ENCODE data around the gene SMAD7.

The SMAD7 gene

GRCh38 chr18:48929941-48930713 is 20.6 kb downstream of the SMAD7 start:
- DNase-seq (ENCODE audit: low read depth): no peak

GRCh38 chr18:48929212-48929612 is 21.6 kb downstream of the SMAD7 start:
- no peak for DNase-seq (ENCODE audit: low read depth)

GRCh38 chr18:48928787-48929186 is 22.0 kb downstream of the SMAD7 start:
- DNase-seq (ENCODE audit: low read depth): peak; percentile 56

DNA sequence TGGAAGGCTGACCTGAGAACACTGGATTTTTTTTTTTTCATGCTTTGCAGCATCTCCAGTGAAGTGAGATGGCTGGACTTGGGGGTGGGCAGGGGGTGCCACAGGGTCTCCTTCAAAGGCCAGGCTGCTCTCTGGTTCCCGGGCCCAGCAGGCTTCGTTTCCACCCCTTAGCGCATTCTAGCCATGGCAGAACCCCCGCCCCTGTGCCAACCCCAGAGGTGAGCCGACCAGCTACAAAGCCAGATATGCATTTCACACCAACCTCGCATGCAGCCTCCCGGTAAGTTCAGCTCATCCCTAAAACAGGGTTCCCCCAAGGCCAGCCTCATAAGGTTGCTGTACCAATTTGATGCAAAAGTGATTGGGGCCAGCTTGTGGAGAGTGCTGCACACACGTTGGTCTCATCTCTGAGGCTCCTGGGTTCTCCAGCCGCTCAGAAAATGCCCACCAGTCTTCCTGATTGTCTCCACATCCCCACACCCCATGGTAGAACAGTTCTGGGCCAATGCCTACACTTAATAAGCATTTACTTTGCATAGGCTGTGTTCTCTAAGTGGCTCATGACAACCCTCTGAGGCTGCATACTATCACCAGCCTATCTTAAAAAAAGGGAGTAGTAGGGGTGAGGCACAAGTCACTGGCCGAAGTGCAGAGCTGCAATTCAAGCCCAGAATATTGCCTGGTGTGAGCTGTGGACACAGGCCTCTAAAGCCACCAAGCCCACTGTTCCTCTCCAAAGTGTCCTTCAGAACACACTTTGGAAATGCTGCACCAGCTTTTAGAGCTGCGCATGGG is 23.3 kb downstream of the SMAD7 start:
- no peak for DNase-seq (ENCODE audit: low read depth)

DNA sequence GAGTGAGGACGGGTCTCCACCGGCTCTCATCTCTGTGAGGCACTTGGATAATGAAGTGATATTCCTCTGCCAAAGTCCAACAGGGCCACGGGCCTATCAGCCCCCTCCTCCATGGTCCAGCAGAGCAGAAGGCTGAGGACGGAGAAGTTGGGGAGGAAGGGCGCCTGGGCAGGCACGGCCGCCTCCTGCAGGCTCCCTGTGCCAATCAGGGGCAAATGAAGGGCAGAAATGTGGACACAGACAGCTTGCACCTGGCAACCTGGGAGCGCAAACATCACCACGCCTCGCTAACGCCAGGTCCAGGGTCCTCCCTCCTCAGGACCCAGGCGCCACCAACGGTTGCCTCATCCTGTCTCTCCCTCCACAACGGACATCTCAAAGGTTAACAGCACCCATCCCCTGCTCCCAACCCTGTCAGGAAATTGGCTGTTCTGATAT is 24.3 kb downstream of the SMAD7 start:
- DNase-seq (ENCODE audit: low read depth): no peak

DNA sequence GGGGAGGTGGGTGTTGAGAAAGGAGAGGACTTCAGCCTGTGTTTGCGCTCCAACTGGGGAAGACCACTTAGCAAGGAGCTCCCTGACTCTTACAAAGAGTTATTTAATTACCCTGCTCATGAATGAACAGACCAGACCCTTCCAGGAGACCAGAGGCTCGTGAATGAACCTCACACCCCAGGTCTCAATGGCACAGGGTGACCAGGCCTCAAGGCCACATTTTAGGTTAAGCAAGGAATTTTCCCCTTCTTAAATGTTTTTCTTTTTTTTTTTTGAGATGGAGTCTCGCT is 25.3 kb downstream of the SMAD7 start:
- no peak for DNase-seq (ENCODE audit: low read depth)

DNA sequence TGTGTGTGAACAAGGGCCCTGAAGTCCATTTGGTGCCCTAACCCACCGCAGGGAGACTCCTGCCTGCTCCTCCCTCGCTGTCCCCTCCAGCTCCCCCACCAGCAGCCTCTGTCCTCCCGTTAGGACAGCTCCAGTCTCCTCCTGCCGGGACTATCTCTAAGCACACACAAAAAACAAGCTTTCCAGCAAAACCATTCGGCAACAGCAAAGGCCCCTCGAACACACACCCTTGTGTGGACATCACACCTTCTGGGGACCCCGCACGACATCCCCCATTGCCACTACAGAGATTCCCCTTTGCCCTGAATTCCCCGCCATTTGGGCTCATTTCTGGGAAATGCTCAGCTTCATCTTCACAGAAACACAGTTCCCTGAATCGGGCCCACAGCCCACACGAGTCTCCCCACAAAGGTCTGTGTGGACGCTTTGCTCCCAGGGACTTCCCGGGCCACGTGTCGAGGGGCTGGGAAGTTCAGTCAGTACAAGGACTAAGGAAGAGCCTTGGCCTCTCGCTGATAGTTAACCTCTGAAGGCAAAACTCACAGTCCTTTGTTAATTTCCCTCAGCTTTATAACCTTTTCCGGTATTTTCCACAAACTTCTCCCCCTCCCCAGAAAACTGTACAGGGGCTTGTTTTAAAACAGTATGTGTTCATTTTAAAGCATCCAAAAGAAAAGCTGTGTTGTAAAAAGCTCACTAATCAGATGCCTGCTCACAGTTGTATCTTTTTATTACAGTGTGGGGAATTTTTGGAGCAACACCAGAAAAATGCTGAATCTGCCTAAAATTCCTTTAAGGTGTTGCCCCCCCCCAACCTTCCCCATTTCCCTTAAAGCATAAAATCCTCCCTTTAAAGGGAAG is 25.9 kb downstream of the SMAD7 start:
- DNase-seq (ENCODE audit: low read depth): no peak

DNA sequence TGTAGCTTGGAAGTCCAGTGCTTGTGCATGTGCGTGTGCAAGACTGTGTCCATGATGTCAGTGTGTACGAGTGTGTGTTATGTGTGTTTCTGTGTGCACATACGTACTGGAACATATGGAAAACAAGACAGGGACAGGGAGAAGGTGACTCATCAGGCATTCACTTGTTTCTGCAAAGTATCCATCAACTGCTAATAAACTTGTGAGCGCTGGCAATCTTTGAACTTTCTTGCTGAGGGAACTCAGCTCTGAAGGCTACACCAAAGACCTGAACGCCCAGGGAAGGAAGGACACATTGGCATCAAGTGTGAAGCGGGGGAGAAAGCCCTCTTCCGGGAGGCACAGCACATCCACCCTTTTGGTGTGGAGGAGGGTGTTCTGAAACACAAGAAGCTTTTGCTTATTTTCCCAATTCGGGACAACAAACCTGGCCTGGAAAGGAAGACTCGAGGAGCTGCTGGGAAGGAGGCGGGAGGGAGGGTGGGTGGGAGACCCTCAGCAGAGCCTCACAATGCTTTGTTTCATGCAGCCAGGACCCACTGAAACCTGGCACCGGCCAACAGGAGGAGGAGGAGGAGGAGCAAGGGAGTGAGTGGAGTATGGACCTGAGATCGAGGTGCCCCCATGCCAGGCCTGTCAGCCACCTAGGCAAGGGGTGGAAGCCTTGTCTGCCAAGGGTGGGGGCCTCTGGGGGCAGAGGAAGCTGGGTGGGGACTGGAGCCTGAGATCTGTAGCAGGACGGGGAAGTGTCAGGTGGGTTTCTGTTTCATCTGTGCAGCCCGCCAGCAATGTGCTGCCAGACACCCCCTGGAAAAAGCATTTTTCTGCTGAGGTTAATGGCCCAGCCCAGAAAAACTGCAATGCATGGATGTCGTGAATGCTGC is 26.8 kb downstream of the SMAD7 start:
- no peak for DNase-seq (ENCODE audit: low read depth)

GRCh38 chr18:48922801-48923730 is 27.7 kb downstream of the SMAD7 start:
- DNase-seq (ENCODE audit: low read depth): no peak

- DNase-seq (ENCODE audit: low read depth): no peak
Measured at GRCh38 chr18:48922226-48922800, 28.5 kb downstream of the SMAD7 start.

DNA sequence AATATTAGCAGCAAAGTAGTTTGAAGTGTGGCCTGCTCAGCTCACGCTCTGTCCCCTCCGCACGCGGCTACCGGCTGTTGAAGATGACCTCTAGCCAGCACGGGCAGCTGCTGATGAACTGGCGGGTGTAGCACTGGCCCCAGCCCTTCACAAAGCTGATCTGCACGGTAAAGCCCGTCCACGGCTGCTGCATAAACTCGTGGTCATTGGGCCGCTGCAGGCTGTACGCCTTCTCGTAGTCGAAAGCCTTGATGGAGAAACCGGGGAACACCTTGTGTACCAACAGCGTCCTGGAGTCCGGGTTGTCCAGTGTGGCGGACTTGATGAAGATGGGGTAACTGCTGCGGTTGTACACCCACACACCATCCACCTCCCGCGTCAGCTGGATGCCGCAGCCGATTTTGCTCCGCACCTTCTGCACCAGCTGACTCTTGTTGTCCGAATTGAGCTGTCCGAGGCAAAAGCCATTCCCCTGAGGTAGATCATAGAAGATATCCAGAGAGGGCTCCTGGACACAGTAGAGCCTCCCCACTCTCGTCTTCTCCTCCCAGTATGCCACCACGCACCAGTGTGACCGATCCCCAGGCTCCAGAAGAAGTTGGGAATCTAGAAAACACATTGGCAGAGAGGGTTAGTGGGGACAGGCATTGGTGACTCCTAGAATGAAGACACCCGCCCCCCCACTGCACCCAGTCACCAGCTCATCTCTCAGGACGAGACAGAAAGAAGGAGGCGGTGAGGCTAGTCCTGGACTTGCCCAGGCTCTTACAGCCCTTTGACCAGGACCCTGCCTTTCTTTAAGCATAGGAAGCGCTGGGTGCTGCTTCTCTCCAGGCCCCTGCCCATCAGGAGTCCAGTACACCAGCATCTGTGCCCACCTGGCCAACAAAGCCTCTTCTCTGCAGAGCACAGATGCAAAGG is 29.2 kb downstream of the SMAD7 start:
- DNase-seq (ENCODE audit: low read depth): no peak

GRCh38 chr18:48920408-48921038 is 30.2 kb downstream of the SMAD7 start:
- no peak for DNase-seq (ENCODE audit: low read depth)

- DNase-seq (ENCODE audit: low read depth): no peak
Measured at GRCh38 chr18:48919547-48919946, 31.2 kb downstream of the SMAD7 start.

GRCh38 chr18:48918660-48919456 is 31.9 kb downstream of the SMAD7 start:
- no peak for DNase-seq (ENCODE audit: low read depth)

GRCh38 chr18:48917579-48918517 is 32.9 kb downstream of the SMAD7 start:
- no peak for DNase-seq (ENCODE audit: low read depth)

- DNase-seq (ENCODE audit: low read depth): no peak
Measured at GRCh38 chr18:48915626-48916425, 34.9 kb downstream of the SMAD7 start.
